HEK293T (cell line): ENCODE results near the gene SLC25A23.

Experiments used
- ARNT ChIP-seq: fragments of 450-650 bp; IDR thresholded peaks from 2 replicates; pipeline ENCODE4 v1.6.1; 2017; ENCODE audit warnings: mild to moderate bottlenecking
- BHLHE40 ChIP-seq: fragments of 450-650 bp; IDR thresholded peaks from 2 replicates; pipeline ENCODE4 v1.6.1; 2016; ENCODE audit warnings: mild to moderate bottlenecking, moderate library complexity, borderline replicate concordance
- CTBP1 ChIP-seq: fragments of 450-650 bp; IDR thresholded peaks from 2 replicates; pipeline ENCODE4 v1.6.1; 2016; ENCODE audit warnings: borderline replicate concordance
- ELF4 ChIP-seq: fragments of 450-650 bp; IDR thresholded peaks from 2 replicates; pipeline ENCODE4 v1.6.1; 2017; ENCODE audit warnings: antibody characterized with exemption
- FOXA1 ChIP-seq: fragments of 450-650 bp; IDR thresholded peaks from 2 replicates; pipeline ENCODE4 v1.6.1; 2016; ENCODE audit warnings: mild to moderate bottlenecking
- FOXK2 ChIP-seq: fragments of 450-650 bp; IDR thresholded peaks from 2 replicates; pipeline ENCODE4 v1.6.1; 2016; ENCODE audit warnings: mild to moderate bottlenecking
- FOXM1 ChIP-seq: fragments of 450-650 bp; IDR thresholded peaks from 2 replicates; pipeline ENCODE4 v1.6.1; 2017; ENCODE audit warnings: mild to moderate bottlenecking, borderline replicate concordance
- HDGF ChIP-seq: fragments of 450-650 bp; IDR thresholded peaks from 2 replicates; pipeline ENCODE4 v1.6.1; 2017; ENCODE audit warnings: antibody characterized with exemption, borderline replicate concordance
- L3MBTL2 ChIP-seq: fragments of 450-650 bp; conservative IDR thresholded peaks from 2 replicates; pipeline ENCODE4 v1.6.1; 2016; ENCODE audit warnings: mild to moderate bottlenecking
- PKNOX1 ChIP-seq: fragments of 450-650 bp; IDR thresholded peaks from 2 replicates; pipeline ENCODE4 v1.6.1; 2016
- SP1 ChIP-seq: fragments of 450-650 bp; IDR thresholded peaks from 2 replicates; pipeline ENCODE4 v1.6.1; 2017
- SUZ12 ChIP-seq: fragments of 450-650 bp; IDR thresholded peaks from 2 replicates; pipeline ENCODE4 v1.6.1; 2016; ENCODE audit warnings: mild to moderate bottlenecking
- TARDBP ChIP-seq: fragments of 450-650 bp; IDR thresholded peaks from 2 replicates; pipeline ENCODE4 v1.6.1; 2016
- ZNF384 ChIP-seq: fragments of 450-650 bp; IDR thresholded peaks from 2 replicates; pipeline ENCODE4 v1.6.1; 2016

- TF ChIP-seq ELF4, result no peak
- TF ChIP-seq SP1, result no peak
- TF ChIP-seq FOXA1, result no peak
- TF ChIP-seq FOXM1, result no peak
- no peak for TF ChIP-seq TARDBP
- no peak for TF ChIP-seq FOXK2
- TF ChIP-seq ZNF384, result no peak
- no peak for TF ChIP-seq PKNOX1
- TF ChIP-seq SUZ12, result no peak
- TF ChIP-seq L3MBTL2, result no peak
- TF ChIP-seq BHLHE40, result no peak
- no peak for TF ChIP-seq CTBP1
- no peak for TF ChIP-seq HDGF
- TF ChIP-seq ARNT, result no peak
Observed at GRCh38 chr19:6473647-6474046, 14.1 kb upstream of the SLC25A23 start.
